BLaER1 (cell line): Measurements from ENCODE around the gene CXCL1.

Experiments
- H3K27ac ChIP-seq: shearing (Covaris generic); formaldehyde crosslinking; 2 replicates; pipeline ENCODE4 v1.8.1; 2022
- H3K27me3 ChIP-seq: shearing (Covaris generic); formaldehyde crosslinking; 2 replicates; pipeline ENCODE4 v1.8.1; 2022
- H3K36me3 ChIP-seq: shearing (Covaris generic); formaldehyde crosslinking; 2 replicates; pipeline ENCODE4 v1.8.1; 2022
- H3K4me1 ChIP-seq: shearing (Covaris generic); formaldehyde crosslinking; 2 replicates; pipeline ENCODE4 v1.8.1; 2022
- H3K4me2 ChIP-seq: shearing (Covaris generic); formaldehyde crosslinking; 2 replicates; pipeline ENCODE4 v1.8.1; 2022
- H3K4me3 ChIP-seq: shearing (Covaris generic); formaldehyde crosslinking; 2 replicates; pipeline ENCODE4 v1.8.1; 2022
- H3K9ac ChIP-seq: shearing (Covaris generic); formaldehyde crosslinking; 2 replicates; pipeline ENCODE4 v1.8.1; 2022
- H3K9me3 ChIP-seq: shearing (Covaris generic); formaldehyde crosslinking; 2 replicates; pipeline ENCODE4 v1.8.1; 2022
- H4K20me1 ChIP-seq: shearing (Covaris generic); formaldehyde crosslinking; 2 replicates; pipeline ENCODE4 v1.8.1; 2022
- Cebpa-rat ChIP-seq: shearing (Covaris generic); IDR thresholded peaks from 2 replicates; pipeline ENCODE4 v1.8.1; 2022

Gene CXCL1

DNA sequence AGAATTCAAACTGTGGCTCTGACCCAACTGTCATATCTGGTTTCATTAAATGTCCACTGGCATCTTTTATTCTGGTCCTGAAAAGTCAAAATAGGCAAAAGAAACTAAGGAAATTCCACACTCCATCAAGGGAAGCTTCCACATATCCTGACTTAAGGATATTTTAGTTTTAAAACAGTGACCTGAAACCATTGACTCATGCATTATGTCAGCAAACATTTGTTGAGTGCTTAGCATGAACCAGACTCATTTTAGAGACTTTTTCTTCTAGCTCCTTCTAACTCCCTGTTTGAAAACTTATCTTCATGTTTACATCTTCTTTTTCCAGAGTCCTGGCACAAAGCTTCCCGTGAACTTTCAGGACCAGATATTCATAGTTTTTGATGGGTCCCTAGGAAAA lies 6.9 kb upstream of the CXCL1 start:
- Histone ChIP-seq H3K9ac (no peak overlapping the region), H3K36me3 (no peaks in the 10 kb centered on the region), H4K20me1 (no peaks in the 10 kb centered on the region), H3K27ac (no peak overlapping the region), H3K9me3 (no peaks in the 10 kb centered on the region), H3K27me3 (no peaks in the 10 kb centered on the region), H3K4me1 (no peaks in the 10 kb centered on the region), H3K4me3 (no peak overlapping the region), H3K4me2 (no peak overlapping the region)
- no peak for TF ChIP-seq Cebpa-rat

DNA sequence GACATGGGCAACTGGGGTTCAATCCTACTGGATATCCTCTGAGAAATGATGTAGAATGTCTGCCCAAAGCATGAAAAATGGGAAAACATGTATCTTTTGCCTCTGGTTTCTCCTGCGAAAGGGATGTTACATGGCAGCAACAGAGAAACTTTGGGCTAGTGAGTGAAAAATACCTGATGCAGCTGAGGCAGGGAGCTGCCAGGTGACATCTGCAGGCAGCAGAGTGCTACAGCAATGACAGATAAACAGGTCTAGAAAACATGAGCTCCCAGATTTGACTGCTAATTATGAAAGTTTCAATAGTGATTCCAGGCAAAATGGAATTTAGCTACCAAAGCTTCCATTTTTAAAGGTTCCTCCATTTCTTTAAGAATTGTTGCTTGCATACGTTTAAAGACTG lies 4.8 kb upstream of the CXCL1 start:
- Histone ChIP-seq H3K9ac (no peak overlapping the region), H3K4me1 (no peaks in the 10 kb centered on the region)
- no peak for TF ChIP-seq Cebpa-rat

DNA sequence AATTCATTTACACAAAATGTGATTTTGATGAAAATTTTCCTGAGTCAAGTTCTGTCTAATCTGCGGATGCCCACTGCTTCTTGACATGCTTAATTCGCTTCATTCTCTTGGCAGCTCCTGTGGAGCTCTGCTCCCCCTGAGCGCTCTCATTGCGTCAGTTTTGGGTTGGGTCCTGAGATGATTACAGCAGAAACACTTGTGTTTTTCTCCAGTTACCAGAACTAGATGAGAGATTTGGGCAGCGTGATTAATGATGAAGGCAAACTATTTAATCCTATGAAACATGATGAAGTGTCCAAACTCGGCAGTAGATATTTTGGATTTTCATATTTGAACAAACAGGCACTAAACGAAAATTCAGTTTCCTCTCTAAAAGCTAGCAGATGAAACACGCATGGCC lies 4.2 kb upstream of the CXCL1 start:
- Histone ChIP-seq H4K20me1 (no peaks in the 10 kb centered on the region), H3K4me1 (no peaks in the 10 kb centered on the region), H3K9me3 (peaks cover 4% of the 10 kb centered on the region), H3K27me3 (no peaks in the 10 kb centered on the region), H3K4me2 (no peak overlapping the region), H3K27ac (no peak overlapping the region), H3K36me3 (no peaks in the 10 kb centered on the region), H3K9ac (no peak overlapping the region), H3K4me3 (no peak overlapping the region)
- no peak for TF ChIP-seq Cebpa-rat

More for the DNA sequence above, 4.8 kb upstream of the CXCL1 start:
- H3K36me3 ChIP-seq, result no peaks in the 10 kb centered on the region
- no peaks in the 10 kb centered on the region for H3K27me3 ChIP-seq
- no peaks in the 10 kb centered on the region for H4K20me1 ChIP-seq
- no peak overlapping the region for H3K4me3 ChIP-seq
- H3K9me3 ChIP-seq, result peaks cover 4% of the 10 kb centered on the region
- no peak overlapping the region for H3K4me2 ChIP-seq
- H3K27ac ChIP-seq, result no peak overlapping the region

DNA sequence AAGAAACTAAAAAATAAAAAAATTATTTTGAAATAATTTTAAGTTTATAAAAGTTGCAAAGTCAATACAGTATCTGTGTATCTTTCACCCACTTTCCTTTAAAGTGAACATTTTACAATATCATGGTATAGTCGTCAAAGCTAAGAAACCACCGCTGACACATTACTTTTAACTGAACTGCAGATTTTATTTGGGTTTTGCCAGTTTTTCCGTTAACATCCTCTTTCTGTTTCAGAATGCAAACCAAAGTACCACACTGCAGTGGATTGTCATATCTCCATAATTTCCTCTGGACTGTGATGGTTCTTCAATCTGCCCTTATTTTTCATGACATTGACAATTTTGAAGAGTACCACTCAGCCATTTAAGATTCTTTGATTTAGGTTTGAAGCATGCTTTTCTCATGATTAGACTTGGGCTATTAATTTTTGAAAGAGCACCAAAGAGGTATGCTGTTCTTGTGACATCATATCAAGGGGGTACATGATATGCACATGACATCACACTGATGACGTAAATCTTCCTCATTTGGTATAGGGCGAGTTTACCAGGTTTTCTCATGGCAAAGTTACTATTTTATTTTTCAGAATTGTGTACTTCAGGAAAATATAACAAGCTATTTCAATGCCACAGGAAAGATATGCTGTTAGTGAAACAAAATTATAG lies 3.6 kb upstream of the CXCL1 start:
- Histone ChIP-seq H3K9me3 (peaks cover 4% of the 10 kb centered on the region), H3K4me1 (no peaks in the 10 kb centered on the region), H3K4me2 (no peak overlapping the region), H3K9ac (no peak overlapping the region), H3K36me3 (no peaks in the 10 kb centered on the region), H4K20me1 (no peaks in the 10 kb centered on the region), H3K27ac (no peak overlapping the region), H3K27me3 (no peaks in the 10 kb centered on the region), H3K4me3 (no peak overlapping the region)
- TF ChIP-seq Cebpa-rat, result no peak

DNA sequence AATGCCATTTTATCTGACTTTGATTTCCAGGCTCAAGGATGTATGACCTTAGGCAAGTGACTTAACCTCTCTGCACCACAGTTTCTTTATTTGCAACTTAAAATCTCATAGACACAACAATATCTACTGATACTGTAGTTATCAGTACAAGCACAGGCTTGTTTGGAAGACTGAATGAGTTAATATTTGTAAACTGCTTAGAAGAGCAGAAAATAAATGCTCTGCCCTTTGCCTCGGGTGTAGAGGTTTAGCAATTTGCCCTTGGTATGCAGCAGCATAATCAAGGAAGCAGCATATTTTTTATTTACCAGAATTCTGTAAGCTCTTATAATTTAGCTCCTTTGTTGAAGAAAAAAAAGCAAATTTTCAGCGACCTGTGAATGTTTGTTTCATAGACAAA lies 2.9 kb upstream of the CXCL1 start:
- no peaks in the 10 kb centered on the region for H3K4me1 ChIP-seq
- H3K27ac ChIP-seq, result no peak overlapping the region
- no peaks in the 10 kb centered on the region for H4K20me1 ChIP-seq
- no peak for TF ChIP-seq Cebpa-rat
- H3K4me2 ChIP-seq, result no peak overlapping the region
- H3K27me3 ChIP-seq, result no peaks in the 10 kb centered on the region
- H3K36me3 ChIP-seq, result no peaks in the 10 kb centered on the region
- no peak overlapping the region for H3K9ac ChIP-seq
- H3K4me3 ChIP-seq, result no peak overlapping the region
- peaks cover 4% of the 10 kb centered on the region for H3K9me3 ChIP-seq

DNA sequence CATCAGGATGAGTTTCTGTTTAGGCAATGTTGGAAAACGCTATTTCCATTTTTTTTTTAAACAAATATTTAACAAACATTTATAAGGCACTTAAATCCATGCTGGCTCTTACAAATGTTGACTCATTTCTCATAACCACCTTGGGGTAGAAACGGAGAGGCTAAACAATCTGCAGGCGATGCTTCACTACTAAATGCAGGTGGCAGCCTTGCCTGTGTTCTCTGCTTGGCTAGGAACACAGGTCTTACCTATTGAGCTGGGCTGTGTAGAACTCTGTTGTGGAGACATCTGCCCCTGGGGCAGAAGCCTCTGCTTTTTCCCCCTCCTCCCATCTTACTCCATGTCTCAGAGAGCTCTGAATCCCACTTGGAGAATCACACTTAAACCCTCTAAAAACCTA lies 1.4 kb upstream of the CXCL1 start:
- H3K9ac ChIP-seq, result no peak overlapping the region
- H3K27me3 ChIP-seq, result no peaks in the 10 kb centered on the region
- no peaks in the 10 kb centered on the region for H3K36me3 ChIP-seq
- H4K20me1 ChIP-seq, result no peaks in the 10 kb centered on the region
- H3K4me2 ChIP-seq, result no peak overlapping the region
- no peaks in the 10 kb centered on the region for H3K4me1 ChIP-seq
- no peak for TF ChIP-seq Cebpa-rat
- H3K9me3 ChIP-seq, result peaks cover 4% of the 10 kb centered on the region
- no peak overlapping the region for H3K27ac ChIP-seq
- no peak overlapping the region for H3K4me3 ChIP-seq

DNA sequence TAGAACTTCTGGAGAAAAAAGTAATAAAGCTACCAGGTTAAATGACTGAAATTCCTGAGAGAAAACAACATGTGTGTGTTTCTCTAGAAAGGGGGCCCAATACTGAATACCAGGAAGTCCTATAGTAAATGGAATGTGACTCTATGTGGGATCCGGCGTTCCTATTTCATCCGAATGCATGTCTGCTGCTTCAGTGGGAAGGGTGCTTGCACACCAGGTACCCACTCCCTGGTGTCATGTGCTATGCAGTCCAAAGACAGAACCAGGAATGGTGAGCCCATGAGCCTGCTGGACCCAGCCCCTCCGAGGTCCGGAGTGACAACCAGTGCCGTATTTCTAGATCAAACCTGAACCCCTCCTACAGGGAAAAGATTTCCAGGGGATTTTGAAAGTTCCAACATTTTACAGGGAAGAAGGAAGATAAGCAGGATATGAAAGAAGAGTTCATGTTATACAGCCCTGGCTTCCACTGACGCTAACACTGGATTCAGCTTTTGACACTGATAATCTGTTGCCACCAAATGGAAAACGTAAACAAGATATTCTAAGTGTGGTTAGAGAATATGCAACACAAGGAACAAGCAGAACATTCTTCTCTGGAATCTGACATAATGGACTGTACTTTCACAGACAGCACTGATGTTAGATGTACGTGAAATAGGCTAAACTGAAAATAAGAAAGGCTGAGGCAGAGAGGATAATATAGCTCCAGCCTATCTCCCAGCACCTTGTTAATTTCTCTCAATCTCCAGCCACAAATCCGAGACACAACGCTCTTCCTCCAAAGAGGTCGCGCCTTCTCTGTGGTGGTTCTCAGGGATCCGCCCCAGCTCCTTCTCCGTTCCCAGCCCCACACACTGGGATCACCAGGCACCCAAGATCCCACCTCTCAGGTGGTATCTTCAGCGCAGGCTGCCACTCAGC lies 725 bp upstream of the CXCL1 start:
- no peaks in the 10 kb centered on the region for H3K27me3 ChIP-seq
- no peak overlapping the region for H3K27ac ChIP-seq
- H3K9me3 ChIP-seq, result peaks cover 4% of the 10 kb centered on the region
- H3K4me2 ChIP-seq, result no peak overlapping the region
- no peaks in the 10 kb centered on the region for H3K4me1 ChIP-seq
- H3K36me3 ChIP-seq, result no peaks in the 10 kb centered on the region
- H3K4me3 ChIP-seq, result no peak overlapping the region
- TF ChIP-seq Cebpa-rat, result no peak
- H4K20me1 ChIP-seq, result no peaks in the 10 kb centered on the region
- no peak overlapping the region for H3K9ac ChIP-seq

DNA sequence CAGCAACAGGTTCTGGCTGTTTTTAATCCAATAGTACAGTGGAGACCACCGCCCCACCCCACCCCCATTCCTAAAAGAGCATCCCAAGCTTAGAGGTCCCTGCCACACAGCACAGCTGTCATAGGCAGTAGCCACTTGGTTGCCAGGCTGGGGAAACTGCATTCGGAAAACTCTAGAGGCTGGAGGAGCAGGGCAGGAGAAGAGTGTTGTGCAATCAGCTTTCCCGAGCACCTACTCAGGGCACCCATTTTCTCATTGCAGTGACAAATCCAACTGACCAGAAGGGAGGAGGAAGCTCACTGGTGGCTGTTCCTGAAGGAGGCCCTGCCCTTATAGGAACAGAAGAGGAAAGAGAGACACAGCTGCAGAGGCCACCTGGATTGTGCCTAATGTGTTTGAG lies 1.1 kb downstream of the CXCL1 start:
- no peak overlapping the region for H3K4me3 ChIP-seq
- no peaks in the 10 kb centered on the region for H3K27me3 ChIP-seq
- H3K9me3 ChIP-seq, result peaks cover 4% of the 10 kb centered on the region
- H3K9ac ChIP-seq, result no peak overlapping the region
- H3K4me2 ChIP-seq, result no peak overlapping the region
- H3K4me1 ChIP-seq, result no peaks in the 10 kb centered on the region
- H4K20me1 ChIP-seq, result no peaks in the 10 kb centered on the region
- TF ChIP-seq Cebpa-rat, result no peak
- no peak overlapping the region for H3K27ac ChIP-seq
- no peaks in the 10 kb centered on the region for H3K36me3 ChIP-seq

DNA sequence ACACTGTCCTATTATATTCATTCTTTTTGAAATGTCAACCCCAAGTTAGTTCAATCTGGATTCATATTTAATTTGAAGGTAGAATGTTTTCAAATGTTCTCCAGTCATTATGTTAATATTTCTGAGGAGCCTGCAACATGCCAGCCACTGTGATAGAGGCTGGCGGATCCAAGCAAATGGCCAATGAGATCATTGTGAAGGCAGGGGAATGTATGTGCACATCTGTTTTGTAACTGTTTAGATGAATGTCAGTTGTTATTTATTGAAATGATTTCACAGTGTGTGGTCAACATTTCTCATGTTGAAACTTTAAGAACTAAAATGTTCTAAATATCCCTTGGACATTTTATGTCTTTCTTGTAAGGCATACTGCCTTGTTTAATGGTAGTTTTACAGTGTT lies 1.6 kb downstream of the CXCL1 start:
- H3K4me1 ChIP-seq, result no peaks in the 10 kb centered on the region
- H3K4me2 ChIP-seq, result no peak overlapping the region
- no peak overlapping the region for H3K27ac ChIP-seq
- peaks cover 4% of the 10 kb centered on the region for H3K9me3 ChIP-seq
- TF ChIP-seq Cebpa-rat, result no peak
- no peak overlapping the region for H3K4me3 ChIP-seq
- H3K9ac ChIP-seq, result no peak overlapping the region
- H3K27me3 ChIP-seq, result no peaks in the 10 kb centered on the region
- H4K20me1 ChIP-seq, result no peaks in the 10 kb centered on the region
- H3K36me3 ChIP-seq, result no peaks in the 10 kb centered on the region

DNA sequence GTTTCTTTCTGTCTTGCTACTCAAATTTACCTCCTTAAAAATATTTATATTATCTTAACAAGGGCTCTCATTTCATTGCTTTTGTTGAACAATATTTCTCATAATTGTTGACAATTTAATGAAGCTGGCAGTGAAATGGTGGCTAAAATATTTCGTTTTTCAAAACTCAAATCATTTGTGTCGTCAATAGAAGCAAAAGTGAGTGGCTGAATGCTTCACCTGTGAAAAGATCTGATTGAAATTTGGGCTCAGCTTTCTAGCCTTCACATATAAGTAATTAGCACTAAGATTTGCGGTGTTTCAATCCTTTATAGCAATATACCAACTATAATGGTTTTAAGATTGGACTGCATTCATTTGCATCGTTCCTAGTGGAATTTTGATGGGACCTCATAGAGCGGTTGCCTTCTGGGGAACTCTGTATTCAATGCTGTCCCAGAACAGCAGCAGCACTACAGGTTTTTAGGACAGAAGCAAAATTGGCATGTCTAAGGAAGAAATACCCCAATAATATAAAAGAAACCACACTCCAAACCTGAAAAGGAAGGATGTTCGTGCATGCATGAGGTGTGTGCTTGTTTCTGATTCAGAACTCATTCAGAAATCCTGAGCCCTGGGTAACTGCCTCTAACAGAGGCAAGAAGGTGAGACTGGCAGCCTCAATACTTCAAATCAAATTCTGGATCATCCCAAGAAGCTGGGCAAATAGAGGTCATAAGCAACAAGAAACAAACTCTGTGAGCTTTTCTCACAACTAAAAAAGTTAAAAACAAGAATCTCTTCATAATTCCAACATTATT lies 2.5 kb downstream of the CXCL1 start:
- no peak overlapping the region for H3K27ac ChIP-seq
- no peaks in the 10 kb centered on the region for H3K27me3 ChIP-seq
- no peak overlapping the region for H3K9ac ChIP-seq
- peaks cover 4% of the 10 kb centered on the region for H3K9me3 ChIP-seq
- H4K20me1 ChIP-seq, result no peaks in the 10 kb centered on the region
- no peaks in the 10 kb centered on the region for H3K36me3 ChIP-seq
- no peak overlapping the region for H3K4me3 ChIP-seq
- TF ChIP-seq Cebpa-rat, result no peak
- H3K4me2 ChIP-seq, result no peak overlapping the region
- no peaks in the 10 kb centered on the region for H3K4me1 ChIP-seq
